ENCODE results near the gene PPP3CA. TPM values are rescaled to one million over a fixed set of nuclear protein-coding genes. Genes with fewer than 3 reads are reported as not detected.

PPP3CA gene
- total RNA-seq, 1 experiment from 2014 or later: 15.5 TPM

GRCh38 chr4:101201421-101201820, 145.9 kb downstream of the PPP3CA start:
- BruUV-seq (replicated peaks): no TSS peak
- Histone ChIP-seq H3K4me2 (ENCODE audit: low read length) (peak overlapping the region; percentile 23; the same call in 1 of the 2 replicates), H2AFZ (ENCODE audit: low read length) (no peak overlapping the region), H3K79me2 (ENCODE audit: low read length) (peaks cover 40% of the 10 kb centered on the region), H3K9me2 (replicated peaks; ENCODE audit: low read length) (no peaks in the 10 kb centered on the region), H4K20me1 (ENCODE audit: low read length) (no peaks in the 10 kb centered on the region), H3K27ac (ENCODE audit: low read length) (peak overlapping the region; percentile 95), H3K9ac (ENCODE audit: low read length) (peak overlapping the region; percentile 56), H3K4me1 (ENCODE audit: insufficient read depth, low read length) (peaks cover 29% of the 10 kb centered on the region), H3F3A (ENCODE audit: low read length, unreplicated experiment) (no peaks in the 10 kb centered on the region), H3K9me3 (ENCODE audit: low read length) (no peaks in the 10 kb centered on the region), H3K4me3 (ENCODE audit: low read length) (no peak overlapping the region), H3K36me3 (ENCODE audit: low read depth, low read length) (no peaks in the 10 kb centered on the region), H3K27me3 (ENCODE audit: low read length) (no peaks in the 10 kb centered on the region)
- ChIA-PET POLR2A (ENCODE audit: unreplicated experiment) (interaction anchor here (0.6 kb wide), 1 partner anchor 31 kb away, joined by 7 read pairs; no protein-coding TSS in a partner anchor), CTCF (no interaction called here)
- ATAC-seq (no peak), DNase-seq (no peak)
- TF ChIP-seq EZH2phosphoT487 (IDR thresholded peaks at IDR 0.05; ENCODE audit: borderline replicate concordance, low read length) (no peak), EZH2 (IDR thresholded peaks at IDR 0.05; ENCODE audit: low read length, unreplicated experiment) (no peak), CTCF (conservative IDR thresholded peaks at IDR 0.05; ENCODE audit: low read depth, low read length) (no peak)
- intact Hi-C loops (cut with micrococcal nuclease): no loop called here

- peak overlapping the region; percentile 67 for H3K9ac ChIP-seq (ENCODE audit: low read length)
- H3K9me3 ChIP-seq (ENCODE audit: low read length): no peaks in the 10 kb centered on the region
- TF ChIP-seq CTCF (conservative IDR thresholded peaks at IDR 0.05; ENCODE audit: low read depth, low read length) (no peak), EZH2 (IDR thresholded peaks at IDR 0.05; ENCODE audit: low read length, unreplicated experiment) (no peak), EZH2phosphoT487 (IDR thresholded peaks at IDR 0.05; ENCODE audit: borderline replicate concordance, low read length) (no peak)
- BruUV-seq (replicated peaks): no TSS peak
- peak overlapping the region; percentile 70 for H3K4me2 ChIP-seq (ENCODE audit: low read length)
- H3K36me3 ChIP-seq (ENCODE audit: low read depth, low read length): no peaks in the 10 kb centered on the region
- no peak overlapping the region for H2AFZ ChIP-seq (ENCODE audit: low read length)
- no peaks in the 10 kb centered on the region for H4K20me1 ChIP-seq (ENCODE audit: low read length)
- ChIA-PET POLR2A (ENCODE audit: unreplicated experiment) (interaction anchor here (0.6 kb wide), 1 partner anchor 32 kb away, joined by 7 read pairs; no protein-coding TSS in a partner anchor), CTCF (no interaction called here)
- DNase-seq (peak; percentile 85), ATAC-seq (peak; percentile 96)
- H3K27ac ChIP-seq (ENCODE audit: low read length): peak overlapping the region; percentile 95
- no peaks in the 10 kb centered on the region for H3K27me3 ChIP-seq (ENCODE audit: low read length)
- peak overlapping the region; percentile 32; the same call in 1 of the 2 replicates for H3K4me3 ChIP-seq (ENCODE audit: low read length)
- H3K4me1 ChIP-seq (ENCODE audit: insufficient read depth, low read length): peaks cover 21% of the 10 kb centered on the region
- no peaks in the 10 kb centered on the region for H3K9me2 ChIP-seq (replicated peaks; ENCODE audit: low read length)
- no peaks in the 10 kb centered on the region for H3F3A ChIP-seq (ENCODE audit: low read length, unreplicated experiment)
- intact Hi-C loops (cut with micrococcal nuclease): no loop called here
- H3K79me2 ChIP-seq (ENCODE audit: low read length): peaks cover 35% of the 10 kb centered on the region
These were observed 146.8 kb downstream of the PPP3CA start for GRCh38 chr4:101200561-101200960.

GRCh38 chr4:101199507-101200285, 147.6 kb downstream of the PPP3CA start:
- H3K9me3 ChIP-seq (ENCODE audit: low read length): no peaks in the 10 kb centered on the region
- H3K27ac ChIP-seq (ENCODE audit: low read length): peak overlapping the region; percentile 95
- peak overlapping the region; percentile 70 for H3K4me2 ChIP-seq (ENCODE audit: low read length)
- ATAC-seq (no peak), DNase-seq (peak; percentile 15)
- peaks cover 33% of the 10 kb centered on the region for H3K79me2 ChIP-seq (ENCODE audit: low read length)
- ChIA-PET CTCF (no interaction called here), POLR2A (ENCODE audit: unreplicated experiment) (no interaction called here)
- no peaks in the 10 kb centered on the region for H3K27me3 ChIP-seq (ENCODE audit: low read length)
- intact Hi-C loops (cut with micrococcal nuclease): no loop called here
- peak overlapping the region; percentile 67 for H3K9ac ChIP-seq (ENCODE audit: low read length)
- H2AFZ ChIP-seq (ENCODE audit: low read length): no peak overlapping the region
- H3K4me1 ChIP-seq (ENCODE audit: insufficient read depth, low read length): peaks cover 21% of the 10 kb centered on the region
- TF ChIP-seq CTCF (conservative IDR thresholded peaks at IDR 0.05; ENCODE audit: low read depth, low read length) (no peak), EZH2phosphoT487 (IDR thresholded peaks at IDR 0.05; ENCODE audit: borderline replicate concordance, low read length) (no peak), EZH2 (IDR thresholded peaks at IDR 0.05; ENCODE audit: low read length, unreplicated experiment) (no peak)
- no peaks in the 10 kb centered on the region for H3F3A ChIP-seq (ENCODE audit: low read length, unreplicated experiment)
- H3K9me2 ChIP-seq (replicated peaks; ENCODE audit: low read length): no peaks in the 10 kb centered on the region
- no TSS peak for BruUV-seq (replicated peaks)
- no peak overlapping the region for H3K4me3 ChIP-seq (ENCODE audit: low read length)
- no peaks in the 10 kb centered on the region for H3K36me3 ChIP-seq (ENCODE audit: low read depth, low read length)
- no peaks in the 10 kb centered on the region for H4K20me1 ChIP-seq (ENCODE audit: low read length)
